Forelimb muscle (tissue), 1 donor: ENCODE measurements around the gene ZNF267. TPM values are rescaled to one million over a fixed set of nuclear protein-coding genes. Genes with fewer than 3 reads are reported as not detected.
"Not testable (repeated sequence)": the region's sequence is repeated elsewhere in the genome, so short reads cannot be mapped to it uniquely, and the experiment has no call there.

Experiments used
- DNase-seq: peaks from one replicate; pipeline ENCODE4 v3.0.0-alpha.2; 2013; ENCODE audit warnings: low read depth
- polyA plus RNA-seq: library from polyadenylated mRNA; unstranded; fragments of 120-200 nt; gene quantifications from one replicate; pipeline ENCODE4 v1.2.1, GENCODE V29; 2013; ENCODE audit not compliant: insufficient read length

Gene ZNF267
- polyA plus RNA-seq: 8.0 TPM

- peak; percentile 78 for DNase-seq
Measured at GRCh38 chr16:31873556-31874365, at the start of gene ZNF267. Gene ZNF267, plus strand, starts transcription at chr16:31873807. Its CDS starts 160 bp downstream, at chr16:31873967.

GRCh38 chr16:31833047-31833446 lies 40.6 kb upstream of the ZNF267 start:
- DNase-seq: no peak

- not testable (repeated sequence) for DNase-seq
Measured at GRCh38 chr16:31836396-31836795, 37.2 kb upstream of the ZNF267 start.

GRCh38 chr16:31842864-31843263 lies 30.7 kb upstream of the ZNF267 start:
- no peak for DNase-seq

GRCh38 chr16:31848572-31848971 lies 25.0 kb upstream of the ZNF267 start:
- DNase-seq: not testable (repeated sequence)

GRCh38 chr16:31853291-31853690 lies 20.3 kb upstream of the ZNF267 start:
- no peak for DNase-seq

GRCh38 chr16:31860508-31860907 lies 13.1 kb upstream of the ZNF267 start:
- no peak for DNase-seq

- no peak for DNase-seq
Measured at GRCh38 chr16:31861455-31861854, 12.2 kb upstream of the ZNF267 start.

GRCh38 chr16:31862761-31863160 lies 10.8 kb upstream of the ZNF267 start:
- no peak for DNase-seq

GRCh38 chr16:31868164-31868563 lies 5.4 kb upstream of the ZNF267 start:
- DNase-seq: no peak

- peak; percentile 50 for DNase-seq
Measured at GRCh38 chr16:31868691-31869167, 4.9 kb upstream of the ZNF267 start.

- DNase-seq: peak; percentile 43
Measured at GRCh38 chr16:31869511-31870201, 4.0 kb upstream of the ZNF267 start.

GRCh38 chr16:31870809-31871208 lies 2.8 kb upstream of the ZNF267 start:
- no peak for DNase-seq

GRCh38 chr16:31871510-31871909 lies 2.1 kb upstream of the ZNF267 start:
- DNase-seq: no peak

GRCh38 chr16:31872201-31872600 lies 1.4 kb upstream of the ZNF267 start:
- DNase-seq: no peak

GRCh38 chr16:31874366-31875111 lies 932 bp downstream of the ZNF267 start:
- no peak for DNase-seq

- DNase-seq: no peak
Measured at GRCh38 chr16:31875112-31875803, 1.7 kb downstream of the ZNF267 start.

GRCh38 chr16:31875928-31876547 lies 2.4 kb downstream of the ZNF267 start:
- DNase-seq: no peak

GRCh38 chr16:31876951-31877828 lies 3.6 kb downstream of the ZNF267 start:
- no peak for DNase-seq
